Measurements from ENCODE around the gene EIF2D. TPM values are rescaled to one million over a fixed set of nuclear protein-coding genes. Genes with fewer than 3 reads are reported as not detected.
A peak's percentile ranks its signal among the peaks of the same experiment; 100 is the strongest.

The EIF2D gene, protein sequence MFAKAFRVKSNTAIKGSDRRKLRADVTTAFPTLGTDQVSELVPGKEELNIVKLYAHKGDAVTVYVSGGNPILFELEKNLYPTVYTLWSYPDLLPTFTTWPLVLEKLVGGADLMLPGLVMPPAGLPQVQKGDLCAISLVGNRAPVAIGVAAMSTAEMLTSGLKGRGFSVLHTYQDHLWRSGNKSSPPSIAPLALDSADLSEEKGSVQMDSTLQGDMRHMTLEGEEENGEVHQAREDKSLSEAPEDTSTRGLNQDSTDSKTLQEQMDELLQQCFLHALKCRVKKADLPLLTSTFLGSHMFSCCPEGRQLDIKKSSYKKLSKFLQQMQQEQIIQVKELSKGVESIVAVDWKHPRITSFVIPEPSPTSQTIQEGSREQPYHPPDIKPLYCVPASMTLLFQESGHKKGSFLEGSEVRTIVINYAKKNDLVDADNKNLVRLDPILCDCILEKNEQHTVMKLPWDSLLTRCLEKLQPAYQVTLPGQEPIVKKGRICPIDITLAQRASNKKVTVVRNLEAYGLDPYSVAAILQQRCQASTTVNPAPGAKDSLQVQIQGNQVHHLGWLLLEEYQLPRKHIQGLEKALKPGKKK
- polyA plus RNA-seq (2013, experiment 1 of 2), result 23.0 TPM
- 26.9 TPM for polyA plus RNA-seq (2013, experiment 2 of 2)

- WGBS, result 10% methylated on average over 48 of the region's 48 CpGs
- Histone ChIP-seq H3K4me3 (ENCODE audit: low read length) (peak within 1 kb of the TSS; percentile 79), H3K9ac (ENCODE audit: low read depth, low read length) (peak within 1 kb of the TSS; percentile 89)
Observed at GRCh38 chr1:206612129-206612876, at the start of gene EIF2D. EIF2D (minus strand) TSS chr1:206612465; CDS start chr1:206612342, 123 bp downstream.

DNA sequence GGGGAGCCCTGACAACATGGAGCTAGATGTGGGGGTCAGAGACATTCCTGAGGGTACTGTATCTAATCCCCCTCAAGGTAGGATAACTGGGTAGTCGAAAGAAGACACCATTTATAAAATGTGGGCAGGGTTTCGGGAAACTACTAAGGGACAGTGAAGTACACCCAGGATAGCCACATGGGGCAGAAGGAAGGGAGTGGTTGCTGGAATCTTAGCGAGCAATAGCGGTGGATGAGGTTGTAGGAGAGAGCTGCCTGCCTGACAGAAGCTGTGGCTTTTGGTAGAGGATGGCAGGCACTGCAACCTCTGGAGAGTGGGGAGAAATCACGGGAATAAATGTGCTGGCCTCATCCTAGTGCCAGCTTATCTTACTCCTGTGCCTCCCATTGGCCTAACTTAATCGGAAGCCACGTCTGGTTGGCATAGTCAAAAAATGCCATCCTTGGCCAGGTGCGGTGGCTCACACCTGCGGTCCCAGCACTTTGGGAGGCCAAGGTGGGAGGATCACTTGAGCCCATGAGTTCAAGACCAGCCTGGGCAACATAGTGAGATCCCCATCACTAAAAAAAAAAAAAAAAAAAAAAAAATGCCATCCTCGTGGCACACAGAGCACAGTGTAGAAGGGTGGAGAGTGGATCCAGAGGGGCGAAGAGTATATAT lies 49.0 kb upstream of the EIF2D start:
- Histone ChIP-seq H3K4me1 (ENCODE audit: insufficient read depth, low read length) (peaks cover 9% of the 10 kb centered on the region; the same call in 1 of the 2 replicates), H3K36me3 (ENCODE audit: insufficient read depth, low read length) (no peaks in the 10 kb centered on the region)
- 94% methylated on average over 10 of the region's 11 CpGs for WGBS

More at GRCh38 chr1:206612129-206612876, at the start of gene EIF2D:
- H3K27me3 ChIP-seq (ENCODE audit: insufficient read depth, low read length), result no peaks in the 10 kb centered on the region
- peaks cover 5% of the 10 kb centered on the region; the same call in 1 of the 2 replicates for H3K4me1 ChIP-seq (ENCODE audit: insufficient read depth, low read length)
- 0 out of 2 replicates have a peak, but pooled peaks cover 5% of the 10 kb centered on the region for H3K36me3 ChIP-seq (ENCODE audit: insufficient read depth, low read length)
- peak within 1 kb of the TSS; percentile 96 for H3K27ac ChIP-seq (ENCODE audit: low read depth, low read length)
- H3K9me3 ChIP-seq (ENCODE audit: insufficient read depth, low read depth, low read length), result no peaks in the 10 kb centered on the region

DNA sequence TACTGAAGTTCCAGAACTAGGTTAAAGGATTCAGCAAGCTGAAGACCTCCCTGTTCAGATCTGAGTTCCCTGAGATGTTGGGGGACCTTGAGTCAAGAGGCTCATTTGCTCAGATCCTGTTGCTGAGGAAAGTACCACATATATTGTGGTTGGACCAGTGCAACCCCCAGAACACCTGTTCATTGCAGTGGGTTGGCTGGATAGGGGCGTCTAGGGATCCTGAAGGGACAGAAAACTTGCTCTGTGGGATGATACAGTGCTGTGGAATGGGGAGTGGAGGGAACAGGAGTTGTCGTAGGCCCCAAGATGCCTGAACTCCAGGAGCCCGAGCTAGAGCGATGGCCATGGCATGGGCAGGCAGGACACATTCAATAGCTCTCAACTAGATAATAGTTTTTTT lies 47.9 kb upstream of the EIF2D start:
- Histone ChIP-seq H3K4me3 (ENCODE audit: low read length) (no peak overlapping the region), H3K27ac (ENCODE audit: low read depth, low read length) (no peak overlapping the region), H3K36me3 (ENCODE audit: insufficient read depth, low read length) (no peaks in the 10 kb centered on the region), H3K4me1 (ENCODE audit: insufficient read depth, low read length) (peaks cover 9% of the 10 kb centered on the region; the same call in 1 of the 2 replicates), H3K9ac (ENCODE audit: low read depth, low read length) (no peak overlapping the region), H3K27me3 (ENCODE audit: insufficient read depth, low read length) (peaks cover 45% of the 10 kb centered on the region), H3K9me3 (ENCODE audit: insufficient read depth, low read depth, low read length) (no peaks in the 10 kb centered on the region)
- 97% methylated on average over 4 of the region's 4 CpGs for WGBS

More for the DNA sequence above, 49.0 kb upstream of the EIF2D start:
- Histone ChIP-seq H3K9me3 (ENCODE audit: insufficient read depth, low read depth, low read length) (no peaks in the 10 kb centered on the region), H3K4me3 (ENCODE audit: low read length) (no peak overlapping the region), H3K27ac (ENCODE audit: low read depth, low read length) (no peak overlapping the region), H3K9ac (ENCODE audit: low read depth, low read length) (no peak overlapping the region), H3K27me3 (ENCODE audit: insufficient read depth, low read length) (peaks cover 45% of the 10 kb centered on the region)

- H3K4me1 ChIP-seq (ENCODE audit: insufficient read depth, low read length), result peaks cover 9% of the 10 kb centered on the region; the same call in 1 of the 2 replicates
- 42% methylated on average over 7 of the region's 7 CpGs for WGBS
- no peak overlapping the region for H3K9ac ChIP-seq (ENCODE audit: low read depth, low read length)
- H3K36me3 ChIP-seq (ENCODE audit: insufficient read depth, low read length), result no peaks in the 10 kb centered on the region
- no peak overlapping the region for H3K27ac ChIP-seq (ENCODE audit: low read depth, low read length)
- H3K27me3 ChIP-seq (ENCODE audit: insufficient read depth, low read length), result peaks cover 43% of the 10 kb centered on the region
- no peaks in the 10 kb centered on the region for H3K9me3 ChIP-seq (ENCODE audit: insufficient read depth, low read depth, low read length)
- H3K4me3 ChIP-seq (ENCODE audit: low read length), result peak overlapping the region; percentile 40
Observed at GRCh38 chr1:206658981-206659273, 46.7 kb upstream of the EIF2D start.

DNA sequence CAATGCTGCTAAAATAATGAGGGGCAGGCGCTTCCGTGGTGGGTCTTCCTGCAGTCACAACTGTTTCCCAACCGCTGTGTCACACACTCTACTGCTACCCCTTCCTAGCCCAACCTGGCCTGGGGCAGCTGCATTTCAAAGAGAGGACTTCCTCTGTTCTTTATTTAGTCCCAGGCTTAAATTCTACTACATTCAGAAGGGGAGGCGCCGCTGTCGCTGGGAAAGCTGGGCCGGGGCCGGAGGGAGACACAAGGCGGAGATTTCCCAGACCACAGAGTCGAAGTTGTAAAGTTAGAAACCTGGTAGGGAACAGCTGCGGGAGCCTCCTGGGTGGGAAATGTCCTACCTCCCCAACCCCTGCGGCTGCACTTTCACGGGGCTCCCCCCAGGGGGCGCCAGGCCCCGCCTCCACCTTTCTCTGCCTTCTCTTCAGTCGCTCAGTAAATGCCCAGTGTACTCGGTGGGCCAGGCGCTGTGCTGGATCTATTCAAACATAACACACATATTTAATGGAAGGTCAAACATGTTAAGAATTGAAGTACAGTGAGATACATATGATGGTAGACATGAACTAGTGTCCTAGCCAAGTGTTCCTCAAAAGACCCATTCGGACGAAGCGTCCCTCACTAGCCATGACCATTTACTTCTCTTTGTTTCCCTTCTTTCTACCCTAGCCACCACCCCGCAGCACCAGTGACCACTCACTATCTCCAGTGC lies 46.2 kb upstream of the EIF2D start:
- Histone ChIP-seq H3K27me3 (ENCODE audit: insufficient read depth, low read length) (peaks cover 38% of the 10 kb centered on the region), H3K4me3 (ENCODE audit: low read length) (peak overlapping the region; percentile 40), H3K4me1 (ENCODE audit: insufficient read depth, low read length) (peaks cover 9% of the 10 kb centered on the region; the same call in 1 of the 2 replicates), H3K36me3 (ENCODE audit: insufficient read depth, low read length) (no peaks in the 10 kb centered on the region), H3K9ac (ENCODE audit: low read depth, low read length) (no peak overlapping the region), H3K27ac (ENCODE audit: low read depth, low read length) (no peak overlapping the region), H3K9me3 (ENCODE audit: insufficient read depth, low read depth, low read length) (no peaks in the 10 kb centered on the region)
- 13% methylated on average over 20 of the region's 22 CpGs for WGBS

DNA sequence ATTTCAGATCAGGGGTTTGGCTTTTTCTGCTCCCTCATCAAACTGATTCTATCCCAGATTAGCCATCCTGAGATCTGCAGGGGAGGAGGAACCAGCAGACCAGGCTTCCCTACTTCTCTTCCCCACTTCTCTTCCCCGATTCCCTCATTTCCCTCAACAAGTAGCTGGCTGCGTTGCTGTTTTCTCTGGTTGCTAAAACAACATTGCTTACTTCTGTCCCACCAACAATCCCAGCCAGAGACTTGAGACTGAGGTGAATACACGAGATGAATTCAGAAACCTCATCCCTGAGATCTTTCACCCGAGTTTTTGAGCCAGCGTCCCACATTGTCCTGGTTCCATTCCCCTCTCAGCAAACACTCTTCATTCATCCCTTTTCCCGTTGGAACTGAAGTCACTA lies 45.5 kb upstream of the EIF2D start:
- Histone ChIP-seq H3K4me1 (ENCODE audit: insufficient read depth, low read length) (peaks cover 9% of the 10 kb centered on the region; the same call in 1 of the 2 replicates), H3K36me3 (ENCODE audit: insufficient read depth, low read length) (no peaks in the 10 kb centered on the region), H3K27ac (ENCODE audit: low read depth, low read length) (no peak overlapping the region), H3K4me3 (ENCODE audit: low read length) (peak overlapping the region; percentile 40; the same call in 1 of the 2 replicates), H3K9ac (ENCODE audit: low read depth, low read length) (no peak overlapping the region), H3K27me3 (ENCODE audit: insufficient read depth, low read length) (peaks cover 31% of the 10 kb centered on the region), H3K9me3 (ENCODE audit: insufficient read depth, low read depth, low read length) (no peaks in the 10 kb centered on the region)
- 71% methylated on average over 6 of the region's 6 CpGs for WGBS

DNA sequence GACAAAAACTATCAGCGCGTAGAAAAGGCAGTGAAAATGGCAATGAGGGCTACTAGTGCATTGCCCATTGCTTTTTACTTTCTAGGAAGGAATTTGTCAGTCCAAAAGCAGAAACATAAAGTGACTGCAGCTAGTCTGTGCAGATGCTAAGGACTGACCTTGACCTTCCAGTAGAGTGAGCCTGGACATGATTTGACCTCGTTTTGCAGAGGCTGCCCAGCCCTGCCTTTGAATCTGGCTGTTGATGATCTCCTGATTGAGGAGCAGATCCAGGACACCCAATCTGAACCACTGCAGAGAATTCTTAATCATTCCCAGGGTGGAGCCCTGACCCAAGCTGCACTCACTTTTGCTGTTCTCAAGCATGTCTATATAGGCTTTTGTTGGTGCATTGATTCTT lies 44.7 kb upstream of the EIF2D start:
- H3K27me3 ChIP-seq (ENCODE audit: insufficient read depth, low read length), result peaks cover 23% of the 10 kb centered on the region
- H3K36me3 ChIP-seq (ENCODE audit: insufficient read depth, low read length), result no peaks in the 10 kb centered on the region
- no peak overlapping the region for H3K9ac ChIP-seq (ENCODE audit: low read depth, low read length)
- no peak overlapping the region for H3K4me3 ChIP-seq (ENCODE audit: low read length)
- H3K9me3 ChIP-seq (ENCODE audit: insufficient read depth, low read depth, low read length), result no peaks in the 10 kb centered on the region
- 93% methylated on average over 3 of the region's 3 CpGs for WGBS
- H3K4me1 ChIP-seq (ENCODE audit: insufficient read depth, low read length), result peaks cover 9% of the 10 kb centered on the region; the same call in 1 of the 2 replicates
- H3K27ac ChIP-seq (ENCODE audit: low read depth, low read length), result no peak overlapping the region

- H3K9me3 ChIP-seq (ENCODE audit: insufficient read depth, low read depth, low read length), result no peaks in the 10 kb centered on the region
- H3K9ac ChIP-seq (ENCODE audit: low read depth, low read length), result no peak overlapping the region
- 88% methylated on average over 4 of the region's 4 CpGs for WGBS
- no peak overlapping the region for H3K27ac ChIP-seq (ENCODE audit: low read depth, low read length)
- H3K27me3 ChIP-seq (ENCODE audit: insufficient read depth, low read length), result peaks cover 23% of the 10 kb centered on the region
- H3K4me1 ChIP-seq (ENCODE audit: insufficient read depth, low read length), result peaks cover 9% of the 10 kb centered on the region; the same call in 1 of the 2 replicates
- H3K36me3 ChIP-seq (ENCODE audit: insufficient read depth, low read length), result no peaks in the 10 kb centered on the region
- H3K4me3 ChIP-seq (ENCODE audit: low read length), result no peak overlapping the region
Observed at GRCh38 chr1:206655471-206655882, 43.2 kb upstream of the EIF2D start.

- Histone ChIP-seq H3K36me3 (ENCODE audit: insufficient read depth, low read length) (no peaks in the 10 kb centered on the region), H3K9me3 (ENCODE audit: insufficient read depth, low read depth, low read length) (no peaks in the 10 kb centered on the region), H3K27me3 (ENCODE audit: insufficient read depth, low read length) (peaks cover 22% of the 10 kb centered on the region), H3K4me3 (ENCODE audit: low read length) (no peak overlapping the region), H3K9ac (ENCODE audit: low read depth, low read length) (no peak overlapping the region), H3K27ac (ENCODE audit: low read depth, low read length) (no peak overlapping the region), H3K4me1 (ENCODE audit: insufficient read depth, low read length) (peaks cover 9% of the 10 kb centered on the region; the same call in 1 of the 2 replicates)
- 84% methylated on average over 2 of the region's 2 CpGs for WGBS
Observed at GRCh38 chr1:206654828-206655227, 42.6 kb upstream of the EIF2D start.

DNA sequence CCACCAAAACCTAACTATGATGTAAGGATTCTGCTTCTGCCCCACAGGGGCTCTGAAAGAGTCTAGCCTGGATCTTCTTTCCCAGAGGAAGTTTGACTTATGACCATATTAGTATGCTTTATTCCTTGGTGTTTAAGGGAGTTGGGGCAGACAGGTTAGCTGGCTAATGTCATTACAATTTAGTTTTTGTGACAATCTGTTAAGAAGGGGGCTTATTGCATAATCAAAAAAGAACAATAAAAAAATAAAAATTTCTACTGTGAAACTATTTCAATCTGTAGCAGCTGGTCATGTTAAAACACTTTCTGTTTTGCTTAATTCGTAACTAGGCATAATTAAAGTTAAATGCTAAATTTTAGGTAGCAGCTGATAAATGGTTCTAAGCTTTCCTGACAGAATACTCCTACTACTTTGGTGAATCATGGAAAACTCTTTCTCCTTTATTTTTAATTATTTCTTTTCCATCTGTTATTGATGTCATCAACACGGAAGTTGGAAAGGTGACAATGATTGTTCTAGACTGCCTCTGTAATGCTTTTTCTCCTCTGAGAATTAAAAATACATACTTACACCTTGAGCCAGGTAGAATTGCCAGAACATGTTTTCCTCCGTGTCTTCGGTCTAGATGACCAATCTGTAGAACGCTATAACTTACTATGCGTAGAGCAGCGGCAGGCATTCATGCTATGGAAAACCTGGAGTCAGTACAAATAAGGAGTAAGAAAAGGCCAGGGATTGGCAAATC lies 41.6 kb upstream of the EIF2D start:
- H3K27ac ChIP-seq (ENCODE audit: low read depth, low read length), result no peak overlapping the region
- no peaks in the 10 kb centered on the region for H3K9me3 ChIP-seq (ENCODE audit: insufficient read depth, low read depth, low read length)
- no peak overlapping the region for H3K4me3 ChIP-seq (ENCODE audit: low read length)
- H3K27me3 ChIP-seq (ENCODE audit: insufficient read depth, low read length), result peaks cover 15% of the 10 kb centered on the region
- WGBS, result 96% methylated on average over 7 of the region's 7 CpGs
- no peaks in the 10 kb centered on the region for H3K36me3 ChIP-seq (ENCODE audit: insufficient read depth, low read length)
- no peak overlapping the region for H3K9ac ChIP-seq (ENCODE audit: low read depth, low read length)
- H3K4me1 ChIP-seq (ENCODE audit: insufficient read depth, low read length), result 0 out of 2 replicates have a peak, but pooled peaks cover 9% of the 10 kb centered on the region
